ENCODE measurements around the gene WDPCP. TPM values are rescaled to one million over a fixed set of nuclear protein-coding genes. Genes with fewer than 3 reads are reported as not detected.
A peak's percentile ranks its signal among the peaks of the same experiment; 100 is the strongest.
"Not testable (repeated sequence)": the region's sequence is repeated elsewhere in the genome, so short reads cannot be mapped to it uniquely, and the experiment has no call there.

WDPCP gene
- total RNA-seq, 2 donors from 2014 or later: 11.8 to 25.1 TPM

DNA sequence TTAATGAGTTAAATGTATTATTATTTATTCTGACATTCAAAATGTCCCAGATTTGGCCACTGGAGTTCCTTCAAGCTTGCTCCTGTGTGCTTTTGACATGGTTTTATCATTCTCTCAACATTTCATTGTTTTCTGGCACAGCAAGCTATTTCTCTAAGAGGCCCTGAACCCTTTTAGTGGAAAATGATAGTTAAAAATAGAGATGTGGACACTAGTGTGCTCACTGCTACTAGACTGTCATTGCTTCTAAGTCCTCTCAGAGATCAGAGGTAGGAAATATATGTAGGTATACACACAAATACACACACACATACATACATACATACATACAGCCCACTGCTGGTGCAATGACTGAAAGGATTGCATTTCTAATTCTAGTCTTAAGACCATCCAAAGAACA lies 25.5 kb downstream of the WDPCP start:
- peaks cover 7% of the 10 kb centered on the region for H3K4me1 Mint-ChIP-seq
- no peak overlapping the region for H3K27ac ChIP-seq (ENCODE audit: low read depth, low read length)
- H3K9me3 ChIP-seq (ENCODE audit: control insufficient read depth, low read length): peaks cover 56% of the 10 kb centered on the region
- H3K36me3 ChIP-seq (ENCODE audit: control insufficient read depth, insufficient read depth, low read length): peaks cover 20% of the 10 kb centered on the region
- no peaks in the 10 kb centered on the region for H3K27me3 Mint-ChIP-seq (ENCODE audit: insufficient read depth)
- no peak for DNase-seq
- no peak overlapping the region for H3K27ac Mint-ChIP-seq
- no peak overlapping the region for H3K9ac ChIP-seq (ENCODE audit: extremely low read depth, low read length, poor library complexity, severe bottlenecking)
- peaks cover 59% of the 10 kb centered on the region for H3K9me3 Mint-ChIP-seq
- no peaks in the 10 kb centered on the region for H3K4me1 ChIP-seq (ENCODE audit: control insufficient read depth, insufficient read depth, low read length)
- H3K36me3 Mint-ChIP-seq (ENCODE audit: low read depth): peaks cover 43% of the 10 kb centered on the region
- no peaks in the 10 kb centered on the region for H3K27me3 ChIP-seq (ENCODE audit: control insufficient read depth, insufficient read depth, low read length, poor library complexity, severe bottlenecking)
- no peak overlapping the region for H3K4me3 ChIP-seq (ENCODE audit: low read length)
- H3K4me3 Mint-ChIP-seq: no peak overlapping the region
- TF ChIP-seq, protein P1, sequence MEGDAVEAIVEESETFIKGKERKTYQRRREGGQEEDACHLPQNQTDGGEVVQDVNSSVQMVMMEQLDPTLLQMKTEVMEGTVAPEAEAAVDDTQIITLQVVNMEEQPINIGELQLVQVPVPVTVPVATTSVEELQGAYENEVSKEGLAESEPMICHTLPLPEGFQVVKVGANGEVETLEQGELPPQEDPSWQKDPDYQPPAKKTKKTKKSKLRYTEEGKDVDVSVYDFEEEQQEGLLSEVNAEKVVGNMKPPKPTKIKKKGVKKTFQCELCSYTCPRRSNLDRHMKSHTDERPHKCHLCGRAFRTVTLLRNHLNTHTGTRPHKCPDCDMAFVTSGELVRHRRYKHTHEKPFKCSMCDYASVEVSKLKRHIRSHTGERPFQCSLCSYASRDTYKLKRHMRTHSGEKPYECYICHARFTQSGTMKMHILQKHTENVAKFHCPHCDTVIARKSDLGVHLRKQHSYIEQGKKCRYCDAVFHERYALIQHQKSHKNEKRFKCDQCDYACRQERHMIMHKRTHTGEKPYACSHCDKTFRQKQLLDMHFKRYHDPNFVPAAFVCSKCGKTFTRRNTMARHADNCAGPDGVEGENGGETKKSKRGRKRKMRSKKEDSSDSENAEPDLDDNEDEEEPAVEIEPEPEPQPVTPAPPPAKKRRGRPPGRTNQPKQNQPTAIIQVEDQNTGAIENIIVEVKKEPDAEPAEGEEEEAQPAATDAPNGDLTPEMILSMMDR (conservative IDR thresholded peaks at IDR 0.05): no peak

DNA sequence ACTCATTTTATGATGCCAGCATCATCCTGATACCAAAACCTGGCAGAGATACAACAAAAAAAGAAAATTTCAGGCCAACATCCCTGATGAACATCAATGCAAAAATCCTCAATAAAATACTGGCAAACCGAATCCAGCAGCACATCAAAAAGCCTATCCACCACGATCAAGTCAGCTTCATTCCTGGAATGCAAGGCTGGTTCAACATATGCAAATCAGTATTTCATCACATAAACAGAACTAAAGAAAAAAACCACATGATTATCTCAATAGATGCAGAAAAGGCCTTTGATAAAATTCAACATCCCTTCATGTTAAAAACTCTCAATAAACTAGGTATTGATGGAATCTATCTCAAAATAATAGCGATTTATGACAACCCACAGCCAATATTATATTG lies 29.4 kb downstream of the WDPCP start:
- not testable (repeated sequence) for H3K36me3 ChIP-seq (ENCODE audit: control insufficient read depth, insufficient read depth, low read length); H3K9ac ChIP-seq (ENCODE audit: extremely low read depth, low read length, poor library complexity, severe bottlenecking); H3K27ac Mint-ChIP-seq; H3K27ac ChIP-seq (ENCODE audit: low read depth, low read length); H3K4me3 Mint-ChIP-seq; H3K4me3 ChIP-seq (ENCODE audit: low read length); H3K27me3 ChIP-seq (ENCODE audit: control insufficient read depth, insufficient read depth, low read length, poor library complexity, severe bottlenecking); H3K4me1 Mint-ChIP-seq; H3K4me1 ChIP-seq (ENCODE audit: control insufficient read depth, insufficient read depth, low read length); DNase-seq; H3K27me3 Mint-ChIP-seq (ENCODE audit: insufficient read depth)
- Mint-ChIP-seq H3K9me3 (peaks cover 52% of the 10 kb centered on the region), H3K36me3 (ENCODE audit: low read depth) (peaks cover 34% of the 10 kb centered on the region)
- WGBS, 2 experiments (ENCODE audit: insufficient coverage in 1 of 2, insufficient read length in 1 of 2): 94 to 100% methylated on average over 1 to 2 of the region's 3 CpGs
- H3K9me3 ChIP-seq (ENCODE audit: control insufficient read depth, low read length): peaks cover 46% of the 10 kb centered on the region

DNA sequence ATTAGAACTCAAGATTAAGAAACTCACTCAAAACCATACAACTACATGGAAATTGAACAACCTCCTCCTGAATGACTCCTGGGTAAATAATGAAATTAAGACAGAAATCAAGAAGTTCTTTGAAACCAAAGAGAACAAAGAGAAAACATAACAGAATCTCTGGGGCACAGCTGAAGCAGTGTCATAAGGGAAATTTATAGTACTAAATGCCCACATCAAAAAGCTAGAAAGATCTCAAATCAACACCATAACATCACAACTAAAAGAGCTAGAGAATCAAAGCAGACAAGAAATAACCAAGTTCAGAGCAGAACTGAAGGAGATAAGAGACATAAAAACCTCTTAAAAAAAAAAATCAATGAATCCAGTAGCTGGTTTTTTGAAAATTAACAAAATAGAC lies 30.5 kb downstream of the WDPCP start:
- H3K4me3 Mint-ChIP-seq; DNase-seq; H3K4me3 ChIP-seq (ENCODE audit: low read length); H3K4me1 Mint-ChIP-seq; H3K36me3 ChIP-seq (ENCODE audit: control insufficient read depth, insufficient read depth, low read length); H3K27me3 ChIP-seq (ENCODE audit: control insufficient read depth, insufficient read depth, low read length, poor library complexity, severe bottlenecking); H3K9ac ChIP-seq (ENCODE audit: extremely low read depth, low read length, poor library complexity, severe bottlenecking); H3K27ac ChIP-seq (ENCODE audit: low read depth, low read length); H3K4me1 ChIP-seq (ENCODE audit: control insufficient read depth, insufficient read depth, low read length); H3K27me3 Mint-ChIP-seq (ENCODE audit: insufficient read depth); H3K27ac Mint-ChIP-seq: not testable (repeated sequence)
- H3K9me3 ChIP-seq (ENCODE audit: control insufficient read depth, low read length): peaks cover 46% of the 10 kb centered on the region
- Mint-ChIP-seq H3K9me3 (peaks cover 52% of the 10 kb centered on the region), H3K36me3 (ENCODE audit: low read depth) (peaks cover 34% of the 10 kb centered on the region)

DNA sequence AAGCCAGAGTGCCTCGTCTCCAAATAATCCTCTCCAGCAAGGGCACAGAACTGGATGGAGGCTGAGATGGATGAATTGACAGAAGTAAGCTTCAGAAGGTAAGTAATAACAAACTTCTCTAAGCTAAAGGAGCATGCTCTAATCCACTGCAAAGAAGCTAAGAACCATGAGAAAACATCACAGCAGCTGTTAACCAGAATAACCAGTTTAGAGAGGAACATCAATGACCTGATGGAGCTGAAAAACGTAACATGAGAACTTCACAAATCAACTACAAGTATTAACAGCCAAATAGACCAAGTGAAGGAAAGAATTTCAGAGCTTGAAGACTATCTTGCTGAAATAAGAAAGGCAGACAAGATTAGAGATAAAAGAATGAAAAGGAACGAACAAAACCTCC lies 32.3 kb downstream of the WDPCP start:
- Histone ChIP-seq H3K4me1 (ENCODE audit: control insufficient read depth, insufficient read depth, low read length) (no peaks in the 10 kb centered on the region), H3K9me3 (ENCODE audit: control insufficient read depth, low read length) (peaks cover 45% of the 10 kb centered on the region), H3K27me3 (ENCODE audit: control insufficient read depth, insufficient read depth, low read length, poor library complexity, severe bottlenecking) (no peaks in the 10 kb centered on the region), H3K4me3 (ENCODE audit: low read length) (peak overlapping the region; percentile 49), H3K36me3 (ENCODE audit: control insufficient read depth, insufficient read depth, low read length) (no peaks in the 10 kb centered on the region), H3K9ac (ENCODE audit: extremely low read depth, low read length, poor library complexity, severe bottlenecking) (no peak overlapping the region), H3K27ac (ENCODE audit: low read depth, low read length) (no peak overlapping the region)
- DNase-seq: no peak
- TF ChIP-seq, protein P1 (conservative IDR thresholded peaks at IDR 0.05): no peak
- Mint-ChIP-seq H3K4me1 (peaks cover 3% of the 10 kb centered on the region), H3K36me3 (ENCODE audit: low read depth) (peaks cover 27% of the 10 kb centered on the region), H3K27me3 (ENCODE audit: insufficient read depth) (no peaks in the 10 kb centered on the region), H3K27ac (no peak overlapping the region), H3K9me3 (peaks cover 45% of the 10 kb centered on the region), H3K4me3 (no peak overlapping the region)
- WGBS, 2 experiments (ENCODE audit: insufficient coverage in 1 of 2, insufficient read length in 1 of 2): 91 to 100% methylated on average over 1 to 3 of the region's 3 CpGs

Measured in endodermal cell (in vitro differentiated cells).